ENCODE measurements around the gene GRIN3A.
A peak's percentile ranks its signal among the peaks of the same experiment; 100 is the strongest.

The GRIN3A gene

GRCh38 chr9:101536938-101537337, 201.5 kb downstream of the GRIN3A start:
- no peaks in the 10 kb centered on the region for H3K9me2 ChIP-seq (replicated peaks; ENCODE audit: low read depth, low read length)
- peaks cover 31% of the 10 kb centered on the region for H3K79me2 ChIP-seq (ENCODE audit: insufficient read depth, low read length)
- peaks cover 12% of the 10 kb centered on the region; the same call in 1 of the 2 replicates for H3K36me3 ChIP-seq (ENCODE audit: insufficient read depth, low read length)
- no peak overlapping the region for H2AFZ ChIP-seq (ENCODE audit: low read length)
- H3K4me1 ChIP-seq (ENCODE audit: insufficient read depth, low read length, poor library complexity, severe bottlenecking), result peaks cover 18% of the 10 kb centered on the region
- H3K9me3 ChIP-seq (ENCODE audit: insufficient read depth, low read depth, low read length), result no peaks in the 10 kb centered on the region
- H3K27me3 ChIP-seq (ENCODE audit: insufficient read depth, low read length, poor library complexity, severe bottlenecking), result no peaks in the 10 kb centered on the region
- H4K20me1 ChIP-seq (ENCODE audit: insufficient read depth, low read length, poor library complexity, severe bottlenecking), result peaks cover 41% of the 10 kb centered on the region
- H3K4me3 ChIP-seq (ENCODE audit: low read length, poor library complexity, severe bottlenecking), result no peak overlapping the region
- no peak overlapping the region for H3K4me2 ChIP-seq (ENCODE audit: low read depth, low read length, poor library complexity, severe bottlenecking)
- H3F3A ChIP-seq (ENCODE audit: low read depth), result no peaks in the 10 kb centered on the region
- TF ChIP-seq EZH2phosphoT487 (IDR thresholded peaks at IDR 0.05; ENCODE audit: borderline replicate concordance), result no peak
- TF ChIP-seq, protein P1, sequence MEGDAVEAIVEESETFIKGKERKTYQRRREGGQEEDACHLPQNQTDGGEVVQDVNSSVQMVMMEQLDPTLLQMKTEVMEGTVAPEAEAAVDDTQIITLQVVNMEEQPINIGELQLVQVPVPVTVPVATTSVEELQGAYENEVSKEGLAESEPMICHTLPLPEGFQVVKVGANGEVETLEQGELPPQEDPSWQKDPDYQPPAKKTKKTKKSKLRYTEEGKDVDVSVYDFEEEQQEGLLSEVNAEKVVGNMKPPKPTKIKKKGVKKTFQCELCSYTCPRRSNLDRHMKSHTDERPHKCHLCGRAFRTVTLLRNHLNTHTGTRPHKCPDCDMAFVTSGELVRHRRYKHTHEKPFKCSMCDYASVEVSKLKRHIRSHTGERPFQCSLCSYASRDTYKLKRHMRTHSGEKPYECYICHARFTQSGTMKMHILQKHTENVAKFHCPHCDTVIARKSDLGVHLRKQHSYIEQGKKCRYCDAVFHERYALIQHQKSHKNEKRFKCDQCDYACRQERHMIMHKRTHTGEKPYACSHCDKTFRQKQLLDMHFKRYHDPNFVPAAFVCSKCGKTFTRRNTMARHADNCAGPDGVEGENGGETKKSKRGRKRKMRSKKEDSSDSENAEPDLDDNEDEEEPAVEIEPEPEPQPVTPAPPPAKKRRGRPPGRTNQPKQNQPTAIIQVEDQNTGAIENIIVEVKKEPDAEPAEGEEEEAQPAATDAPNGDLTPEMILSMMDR (conservative IDR thresholded peaks at IDR 0.05; ENCODE audit: low read length), result no peak
- H3K9ac ChIP-seq (ENCODE audit: low read depth, low read length, poor library complexity, severe bottlenecking), result no peak overlapping the region

GRCh38 chr9:101536351-101536750, 202.1 kb downstream of the GRIN3A start:
- Histone ChIP-seq H4K20me1 (ENCODE audit: insufficient read depth, low read length, poor library complexity, severe bottlenecking) (peaks cover 39% of the 10 kb centered on the region), H3K9me3 (ENCODE audit: insufficient read depth, low read depth, low read length) (no peaks in the 10 kb centered on the region), H3K79me2 (ENCODE audit: insufficient read depth, low read length) (peaks cover 31% of the 10 kb centered on the region), H3K9me2 (replicated peaks; ENCODE audit: low read depth, low read length) (no peaks in the 10 kb centered on the region), H3K4me3 (ENCODE audit: low read length, poor library complexity, severe bottlenecking) (no peak overlapping the region), H2AFZ (ENCODE audit: low read length) (no peak overlapping the region), H3K36me3 (ENCODE audit: insufficient read depth, low read length) (peaks cover 9% of the 10 kb centered on the region; the same call in 1 of the 2 replicates), H3K27me3 (ENCODE audit: insufficient read depth, low read length, poor library complexity, severe bottlenecking) (no peaks in the 10 kb centered on the region), H3K9ac (ENCODE audit: low read depth, low read length, poor library complexity, severe bottlenecking) (no peak overlapping the region), H3F3A (ENCODE audit: low read depth) (no peaks in the 10 kb centered on the region), H3K4me1 (ENCODE audit: insufficient read depth, low read length, poor library complexity, severe bottlenecking) (peaks cover 18% of the 10 kb centered on the region), H3K4me2 (ENCODE audit: low read depth, low read length, poor library complexity, severe bottlenecking) (no peak overlapping the region)
- no peak for TF ChIP-seq EZH2phosphoT487 (IDR thresholded peaks at IDR 0.05; ENCODE audit: borderline replicate concordance)
- TF ChIP-seq, protein P1 (conservative IDR thresholded peaks at IDR 0.05; ENCODE audit: low read length), result no peak

DNA sequence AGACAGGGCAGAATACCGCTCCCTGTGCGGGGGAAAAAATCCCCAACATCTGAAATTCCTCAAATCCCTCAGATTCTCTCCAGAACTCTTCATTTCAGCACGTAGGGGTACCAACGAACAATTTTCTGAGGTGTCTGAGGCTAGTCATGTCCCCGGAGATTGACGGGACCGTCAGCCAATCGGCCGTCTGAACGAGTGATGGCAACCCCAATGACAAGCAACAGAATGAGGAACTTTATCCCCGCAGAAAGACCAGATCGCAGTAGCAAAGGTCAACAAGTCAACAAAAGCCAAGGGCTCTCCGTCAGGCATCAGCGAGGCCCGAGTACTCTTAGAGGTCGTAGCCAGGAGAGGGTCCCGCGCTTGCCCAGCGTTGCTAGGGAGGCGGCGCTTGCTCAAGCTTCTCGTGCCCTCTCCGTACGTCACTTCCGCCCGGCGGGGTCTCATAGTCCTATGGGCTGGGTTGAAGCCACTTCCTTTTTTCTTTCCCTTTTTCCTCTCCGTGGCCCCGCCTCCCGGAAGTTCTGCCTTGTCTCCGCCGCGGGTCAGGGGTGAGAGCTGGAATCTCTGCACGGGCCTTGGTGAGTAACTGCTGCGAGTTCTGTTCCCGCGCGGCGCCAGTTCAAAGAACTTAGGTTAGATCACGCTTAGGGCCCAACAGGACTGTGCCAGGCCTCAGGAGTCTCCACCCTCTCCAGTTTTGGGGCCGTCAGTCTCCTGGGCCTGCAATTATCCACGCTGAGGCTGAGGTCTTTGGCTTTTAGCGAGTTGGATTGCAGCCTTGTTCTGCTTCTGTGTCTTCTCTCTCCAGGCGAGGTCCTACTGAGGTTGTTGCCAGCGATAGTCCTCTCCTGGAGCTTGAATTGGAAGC, 204.9 kb downstream of the GRIN3A start, which contains the start of gene RNF20:
RNF20 (plus strand) TSS at position 520 of the 871 bp plus-strand sequence. CDS start 1,571 bp downstream, outside the sequence.
- H3K9me2 ChIP-seq (replicated peaks; ENCODE audit: low read depth, low read length), result no peaks in the 10 kb centered on the region
- H3K9me3 ChIP-seq (ENCODE audit: insufficient read depth, low read depth, low read length), result no peaks in the 10 kb centered on the region
- peaks cover 18% of the 10 kb centered on the region for H3K4me1 ChIP-seq (ENCODE audit: insufficient read depth, low read length, poor library complexity, severe bottlenecking)
- H2AFZ ChIP-seq (ENCODE audit: low read length), result peak within 1 kb of the TSS; percentile 99
- H4K20me1 ChIP-seq (ENCODE audit: insufficient read depth, low read length, poor library complexity, severe bottlenecking), result peaks cover 25% of the 10 kb centered on the region
- no peaks in the 10 kb centered on the region for H3K27me3 ChIP-seq (ENCODE audit: insufficient read depth, low read length, poor library complexity, severe bottlenecking)
- H3K79me2 ChIP-seq (ENCODE audit: insufficient read depth, low read length), result peaks cover 31% of the 10 kb centered on the region
- TF ChIP-seq, protein P1 (conservative IDR thresholded peaks at IDR 0.05; ENCODE audit: low read length), result no peak
- no peak for TF ChIP-seq EZH2phosphoT487 (IDR thresholded peaks at IDR 0.05; ENCODE audit: borderline replicate concordance)
- no peaks in the 10 kb centered on the region for H3K36me3 ChIP-seq (ENCODE audit: insufficient read depth, low read length)
- H3K4me3 ChIP-seq (ENCODE audit: low read length, poor library complexity, severe bottlenecking), result peak within 1 kb of the TSS; percentile 89
- H3F3A ChIP-seq (ENCODE audit: low read depth), result no peaks in the 10 kb centered on the region
- H3K9ac ChIP-seq (ENCODE audit: low read depth, low read length, poor library complexity, severe bottlenecking), result peak within 1 kb of the TSS; percentile 78
- peak within 1 kb of the TSS; percentile 72 for H3K4me2 ChIP-seq (ENCODE audit: low read depth, low read length, poor library complexity, severe bottlenecking)

Data from Loucy (cell line).